HG03060 (cell line): ENCODE results near the gene VGLL3.
"Not testable (repeated sequence)": the region's sequence is repeated elsewhere in the genome, so short reads cannot be mapped to it uniquely, and the experiment has no call there.

Experiments
- ATAC-seq: cut with Tn5 transposase; IDR thresholded peaks from one replicate; pipeline ENCODE4 v1.9.1; 2021; ENCODE audit warnings: low read depth, moderate number of reproducible peaks; ENCODE audit not compliant: unreplicated experiment

VGLL3 gene

DNA sequence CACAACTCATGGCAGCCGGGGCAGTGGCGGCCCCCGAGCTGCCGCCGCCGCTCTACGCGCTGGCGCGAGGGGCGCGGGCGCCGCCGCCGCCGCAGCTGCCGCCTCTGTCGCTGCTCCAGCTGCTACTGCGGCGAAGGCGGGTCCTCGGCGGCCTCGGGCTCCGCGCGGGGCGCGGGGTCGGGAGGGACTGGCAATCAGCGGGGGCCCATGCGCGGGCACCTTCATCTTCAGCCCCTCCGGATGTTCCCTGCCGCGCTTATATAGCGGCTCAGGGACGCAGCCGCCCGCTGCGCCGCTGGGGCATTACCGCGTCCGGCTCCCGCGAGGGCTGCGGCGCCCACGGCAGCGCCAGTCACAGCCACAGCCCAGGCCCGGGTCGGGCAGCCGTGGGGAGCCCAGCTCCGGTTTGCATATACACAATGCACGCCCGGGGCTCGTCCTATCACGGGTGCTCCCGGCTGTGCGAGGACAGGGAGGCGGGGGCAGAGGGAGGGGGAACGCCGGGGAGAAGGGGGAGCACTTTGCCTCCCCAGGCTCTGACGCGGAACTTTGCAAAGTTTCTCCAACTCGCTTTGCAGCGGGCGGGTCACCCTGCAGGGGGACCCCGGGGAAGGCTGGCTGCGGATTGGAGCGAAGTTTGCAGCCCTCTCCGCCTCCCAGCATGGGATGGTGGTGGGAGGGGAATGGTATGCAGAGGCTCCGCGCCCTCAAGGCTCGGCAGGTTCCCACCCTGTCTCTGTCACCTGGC is at the start of gene VGLL3:
Gene VGLL3 (minus strand): TSS at position 416 of the 748 bp plus-strand sequence. CDS start 406 bp downstream, at position 10.
- no peak for ATAC-seq

- no peak for ATAC-seq
Measured at GRCh38 chr3:87037652-87038051, 46.7 kb upstream of the VGLL3 start.

DNA sequence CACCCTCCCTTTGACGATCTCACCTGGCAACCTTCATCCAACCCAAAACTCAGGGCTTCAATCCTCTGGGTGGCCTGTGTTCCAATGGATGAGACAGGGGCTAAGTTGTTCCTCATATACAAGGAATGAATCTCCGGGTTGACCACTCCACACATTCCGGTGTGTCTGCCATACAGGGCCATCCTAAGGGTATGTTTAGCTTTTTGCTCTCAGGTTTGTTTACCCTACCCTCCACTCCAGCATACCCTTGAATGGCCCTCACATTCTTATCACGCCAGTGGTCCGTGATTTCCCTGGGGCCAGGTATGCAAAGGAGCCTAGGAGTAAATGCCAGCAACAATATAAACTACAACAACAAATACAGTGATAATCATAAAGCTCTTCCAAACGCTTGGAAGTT is 45.7 kb upstream of the VGLL3 start:
- ATAC-seq, result no peak

DNA sequence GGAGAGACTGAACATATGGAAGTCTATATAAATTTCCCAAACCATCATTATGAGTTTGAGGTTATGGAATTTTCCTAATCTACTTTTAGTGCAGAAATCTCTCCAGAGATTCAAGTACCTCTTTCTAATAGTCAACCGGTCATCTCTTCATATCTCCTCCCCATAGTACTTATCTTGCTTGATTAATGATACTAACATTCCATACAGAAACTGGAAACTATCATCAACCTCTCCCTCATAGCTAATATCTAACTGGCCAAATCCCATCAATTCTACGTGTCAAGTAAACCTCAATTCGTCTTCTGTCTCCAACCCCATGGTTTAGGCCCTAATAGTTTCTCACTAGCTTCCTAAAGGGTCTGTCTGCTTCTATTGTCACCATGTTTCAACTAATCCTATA is 44.4 kb upstream of the VGLL3 start:
- no peak for ATAC-seq

DNA sequence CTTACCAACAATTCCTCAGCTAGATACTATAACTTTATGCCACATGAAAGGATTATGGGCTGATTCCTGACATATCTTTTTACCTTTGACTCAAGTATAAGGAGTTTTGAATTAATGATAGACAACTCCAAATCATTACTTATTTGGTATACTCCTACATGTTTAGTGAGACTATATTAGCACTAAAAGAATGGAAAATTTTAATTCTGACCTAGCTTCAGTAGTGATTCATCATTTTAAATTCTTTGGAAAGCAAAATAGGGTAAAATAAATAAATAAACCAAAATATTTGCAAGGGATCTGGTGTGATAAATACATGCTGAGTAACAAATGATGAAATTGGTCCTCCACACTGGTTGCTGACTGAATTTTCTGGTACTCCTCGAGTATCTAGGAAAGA is 42.3 kb upstream of the VGLL3 start:
- no peak for ATAC-seq

- no peak for ATAC-seq
Measured at GRCh38 chr3:87025661-87026645, 35.0 kb upstream of the VGLL3 start.

DNA sequence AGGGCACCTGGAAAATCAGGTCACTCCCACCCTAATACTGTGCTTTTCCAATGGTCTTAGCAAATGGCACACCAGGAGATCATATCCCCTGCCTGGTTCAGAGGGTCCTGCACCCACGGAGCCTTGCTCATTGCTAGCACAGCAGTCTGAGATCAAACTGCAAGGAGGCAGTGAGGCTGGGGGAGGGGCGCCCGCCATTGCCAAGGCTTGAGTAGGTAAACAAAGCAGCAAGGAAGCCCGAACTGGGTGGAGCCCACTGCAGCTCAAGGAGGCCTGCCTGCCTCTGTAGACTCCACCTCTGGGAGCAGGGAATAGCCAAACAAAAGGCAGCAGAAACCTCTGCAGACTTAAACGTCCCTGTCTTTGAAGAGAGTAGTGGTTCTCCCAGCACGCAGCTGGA is 26.4 kb upstream of the VGLL3 start:
- not testable (repeated sequence) for ATAC-seq

- ATAC-seq, result no peak
Measured at GRCh38 chr3:87009271-87009670, 18.3 kb upstream of the VGLL3 start.

DNA sequence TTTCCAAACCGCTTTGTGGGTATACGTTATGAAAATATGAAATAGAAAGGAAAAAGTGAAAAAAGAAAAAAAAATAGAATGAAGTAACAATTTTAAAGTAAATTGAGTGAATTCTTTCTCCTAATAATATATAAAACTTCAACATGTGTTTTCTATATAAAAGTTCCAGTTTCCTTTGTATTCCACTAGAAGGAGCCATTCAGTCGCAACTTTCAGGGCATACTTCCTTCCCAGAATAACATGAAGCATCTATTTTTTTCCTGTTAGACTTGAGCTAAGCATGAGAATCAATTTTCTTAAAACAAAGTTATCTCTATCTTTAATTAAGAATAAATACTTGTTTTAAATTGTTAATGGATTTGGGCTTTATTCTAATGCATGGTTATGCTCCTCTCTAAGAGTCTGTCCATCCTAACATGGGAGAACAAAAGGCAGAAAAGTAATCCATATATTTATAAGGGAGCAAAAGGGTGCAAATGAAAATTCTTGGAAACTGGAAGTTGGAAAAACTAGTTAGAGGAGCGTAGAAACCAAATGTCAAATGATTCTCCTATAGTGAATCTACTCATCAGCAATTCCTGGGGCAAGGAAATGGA is 16.0 kb upstream of the VGLL3 start:
- ATAC-seq, result no peak

DNA sequence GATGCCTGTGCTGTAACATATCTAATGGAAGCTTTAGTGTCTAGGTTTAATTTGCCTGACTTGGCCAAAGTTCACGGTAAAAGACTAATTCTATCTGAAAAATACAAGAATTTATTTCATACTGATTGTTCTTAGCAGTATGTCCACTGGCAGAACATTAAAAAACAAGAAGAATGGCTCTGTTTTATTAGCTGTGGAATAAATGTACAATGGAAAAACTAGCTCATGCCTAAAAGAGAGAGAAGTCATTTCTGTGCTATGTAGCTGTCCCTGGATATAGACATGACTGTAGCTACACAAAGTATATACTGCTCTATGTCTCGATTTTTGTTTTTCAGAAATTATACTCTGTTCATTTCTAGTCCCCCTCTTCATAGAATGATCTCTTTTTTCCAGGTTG is 13.9 kb upstream of the VGLL3 start:
- no peak for ATAC-seq

GRCh38 chr3:87002346-87002745 is 11.4 kb upstream of the VGLL3 start:
- no peak for ATAC-seq

DNA sequence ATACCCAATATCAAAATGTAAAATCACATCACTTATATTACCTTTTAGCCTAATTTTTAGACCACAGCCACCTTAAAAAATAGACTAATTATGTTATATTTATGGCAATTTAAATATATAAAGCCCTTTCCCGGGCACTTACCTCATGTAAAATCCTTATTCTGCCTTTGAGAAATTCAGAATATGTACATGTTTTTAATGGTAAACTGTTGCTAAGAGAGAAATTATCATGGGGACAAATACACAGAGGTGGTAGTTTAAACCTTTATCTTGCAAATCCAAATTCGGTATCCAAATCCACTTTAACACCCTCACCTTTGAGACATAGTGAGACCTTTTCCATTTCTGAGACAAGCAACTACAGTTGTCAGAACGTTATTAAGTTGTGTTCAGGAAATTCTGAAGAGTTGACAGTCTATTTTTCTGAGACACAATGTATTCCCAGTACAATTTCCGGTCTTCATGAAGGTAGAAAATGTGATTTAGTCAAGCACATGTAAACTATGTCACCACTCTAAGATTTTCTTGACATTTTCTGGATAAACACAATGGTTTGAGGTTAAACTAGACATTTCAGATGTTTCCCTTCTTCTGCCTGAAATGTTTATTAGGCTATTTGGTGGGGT is 10.6 kb upstream of the VGLL3 start:
- ATAC-seq, result no peak

GRCh38 chr3:87000940-87001339 is 10.0 kb upstream of the VGLL3 start:
- ATAC-seq, result no peak

- no peak for ATAC-seq
Measured at GRCh38 chr3:86998569-86998968, 7.6 kb upstream of the VGLL3 start.

GRCh38 chr3:86996261-86996955 is 5.5 kb upstream of the VGLL3 start:
- no peak for ATAC-seq

GRCh38 chr3:86995537-86995936 is 4.6 kb upstream of the VGLL3 start:
- no peak for ATAC-seq

- no peak for ATAC-seq
Measured at GRCh38 chr3:86993704-86994103, 2.8 kb upstream of the VGLL3 start.

GRCh38 chr3:86991840-86992435 is 989 bp upstream of the VGLL3 start:
- no peak for ATAC-seq

GRCh38 chr3:86991482-86991815 is 500 bp upstream of the VGLL3 start:
- ATAC-seq, result no peak
